Measurements from ENCODE around the gene TRIM45. TPM values are rescaled to one million over a fixed set of nuclear protein-coding genes. Genes with fewer than 3 reads are reported as not detected.

TRIM45 gene
- total RNA-seq, 1 donor from 2014 or later = 2.1 TPM

GRCh38 chr1:117146575-117147340, 25.2 kb upstream of the TRIM45 start:
- peaks cover 5% of the 10 kb centered on the region for H3K27me3 ChIP-seq (ENCODE audit: low read depth)
- intact Hi-C loops (cut with DNase I) = no loop called here
- no peak overlapping the region for H3K27ac ChIP-seq
- no peaks in the 10 kb centered on the region for H3K9me3 ChIP-seq
- TF ChIP-seq CTCF (IDR thresholded peaks at IDR 0.05) = no peak
- ATAC-seq (peak in 1 of 2 donors; percentile 29), DNase-seq (no peak)
- no peak overlapping the region for H3K4me3 ChIP-seq
- H3K4me1 ChIP-seq = no peaks in the 10 kb centered on the region
- no peaks in the 10 kb centered on the region for H3K36me3 ChIP-seq

- ATAC-seq (no peak), DNase-seq (no peak)
- H3K27ac ChIP-seq = no peak overlapping the region
- no peaks in the 10 kb centered on the region for H3K36me3 ChIP-seq
- H3K4me1 ChIP-seq = no peaks in the 10 kb centered on the region
- no peak overlapping the region for H3K4me3 ChIP-seq
- no peak for TF ChIP-seq CTCF (IDR thresholded peaks at IDR 0.05)
- intact Hi-C loops (cut with DNase I) = no loop called here
- no peaks in the 10 kb centered on the region for H3K9me3 ChIP-seq
- peaks cover 5% of the 10 kb centered on the region for H3K27me3 ChIP-seq (ENCODE audit: low read depth)
These were observed 24.5 kb upstream of the TRIM45 start for GRCh38 chr1:117146072-117146471.

GRCh38 chr1:117143871-117144270, 22.3 kb upstream of the TRIM45 start:
- H3K4me3 ChIP-seq = no peak overlapping the region
- no peaks in the 10 kb centered on the region for H3K36me3 ChIP-seq
- intact Hi-C loops (cut with DNase I) = no loop called here
- peaks cover 5% of the 10 kb centered on the region for H3K27me3 ChIP-seq (ENCODE audit: low read depth)
- H3K4me1 ChIP-seq = no peaks in the 10 kb centered on the region
- no peak for ATAC-seq
- H3K9me3 ChIP-seq = no peaks in the 10 kb centered on the region
- DNase-seq = no peak
- H3K27ac ChIP-seq = no peak overlapping the region
- TF ChIP-seq CTCF (IDR thresholded peaks at IDR 0.05) = no peak

GRCh38 chr1:117143172-117143571, 21.6 kb upstream of the TRIM45 start:
- no peaks in the 10 kb centered on the region for H3K4me1 ChIP-seq
- no peak for TF ChIP-seq CTCF (IDR thresholded peaks at IDR 0.05)
- no peak overlapping the region for H3K4me3 ChIP-seq
- DNase-seq (no peak), ATAC-seq (peak in 1 of 2 donors; percentile 31)
- peaks cover 5% of the 10 kb centered on the region for H3K27me3 ChIP-seq (ENCODE audit: low read depth)
- no peaks in the 10 kb centered on the region for H3K9me3 ChIP-seq
- no peaks in the 10 kb centered on the region for H3K36me3 ChIP-seq
- intact Hi-C loops (cut with DNase I) = no loop called here
- H3K27ac ChIP-seq = no peak overlapping the region

GRCh38 chr1:117142200-117142599, 20.7 kb upstream of the TRIM45 start:
- no peaks in the 10 kb centered on the region for H3K36me3 ChIP-seq
- peaks cover 2% of the 10 kb centered on the region for H3K27me3 ChIP-seq (ENCODE audit: low read depth)
- no peak overlapping the region for H3K4me3 ChIP-seq
- H3K9me3 ChIP-seq = no peaks in the 10 kb centered on the region
- H3K4me1 ChIP-seq = no peaks in the 10 kb centered on the region
- ATAC-seq (no peak), DNase-seq (no peak)
- TF ChIP-seq CTCF (IDR thresholded peaks at IDR 0.05) = no peak
- no peak overlapping the region for H3K27ac ChIP-seq
- intact Hi-C loops (cut with DNase I) = no loop called here
